Colonic mucosa (tissue), 4 donors: ENCODE measurements around the gene ANO1. TPM values are rescaled to one million over a fixed set of nuclear protein-coding genes. Genes with fewer than 3 reads are reported as not detected.

Experiments used
- DNase-seq: peaks from one replicate; pipeline ENCODE4 v3.0.0-alpha.2; 2020
- H3K27ac ChIP-seq: fragments of 200-600 bp; one replicate; pipeline ENCODE4 v1.8.0; 2021
- H3K27me3 ChIP-seq: fragments of 200-600 bp; one replicate; pipeline ENCODE4 v1.8.0; 2021
- H3K36me3 ChIP-seq: fragments of 200-600 bp; one replicate; pipeline ENCODE4 v1.8.0; 2021
- H3K4me1 ChIP-seq: fragments of 200-600 bp; one replicate; pipeline ENCODE4 v1.8.0; 2021; ENCODE audit warnings: mild to moderate bottlenecking
- H3K4me3 ChIP-seq: fragments of 200-600 bp; one replicate; pipeline ENCODE4 v1.8.0; 2021
- H3K9ac ChIP-seq, 2 donors: one replicate each; pipeline ENCODE4 v1.7.0; 2013; ENCODE audit warnings: control low read depth in 2 of 2, low read depth in 2 of 2, low read length in 2 of 2
- H3K9me3 ChIP-seq: fragments of 200-600 bp; one replicate; pipeline ENCODE4 v1.8.0; 2021
- intact Hi-C: fragments of 100-400 bp; cut with DNase I; formaldehyde crosslinking; loops from one replicate; pipeline ENCODE4 v1.14.1; 2022
- total RNA-seq, 2 donors: library from RNA; stranded (reverse); fragmentation: NEBNext Ultra II Directional in 1 of 2; extraction: Animal tissue kit (Norgen Biotek cat#: 25700) in 1 of 2; gene quantifications; one replicate each; pipeline ENCODE4 v1.2.1, GENCODE V29; 2021
- TF ChIP-seq, protein P1 (sequence below): fragments of 200-600 bp; IDR thresholded peaks from one replicate; pipeline ENCODE4 v1.8.0; 2022; ENCODE audit warnings: antibody characterized with exemption, mild to moderate bottlenecking
- donor health status: healthy.
- donor health status: DM: no; HTN: no; CAD: no.
- donor health status: DM: no; HTN: no; CAD: no.

ANO1 gene
- total RNA-seq, 2 donors from 2014 or later, result 8.3 to 16.4 TPM

DNA sequence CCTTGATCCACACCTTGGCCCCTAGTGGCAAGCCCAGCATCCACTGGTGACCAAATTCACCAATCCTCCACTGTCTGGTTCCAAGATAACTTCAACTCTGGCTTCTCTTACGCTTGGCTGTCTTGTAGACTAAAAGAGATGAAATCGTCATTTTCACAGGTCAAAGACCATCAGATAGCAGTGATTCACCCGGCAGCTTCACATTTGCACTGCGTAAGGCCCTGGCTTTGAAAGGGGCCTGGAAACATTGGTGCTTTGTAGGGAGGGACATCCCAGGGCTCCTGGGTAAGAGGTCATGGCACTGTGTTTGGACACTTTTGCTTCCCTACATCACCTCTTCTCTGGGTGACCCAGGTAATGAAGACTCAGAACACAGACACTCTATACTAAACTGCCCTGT is 94.9 kb downstream of the ANO1 start:
- Histone ChIP-seq H3K4me3 (no peak overlapping the region), H3K9me3 (no peaks in the 10 kb centered on the region)
- intact Hi-C loops, result no loop called here

DNA sequence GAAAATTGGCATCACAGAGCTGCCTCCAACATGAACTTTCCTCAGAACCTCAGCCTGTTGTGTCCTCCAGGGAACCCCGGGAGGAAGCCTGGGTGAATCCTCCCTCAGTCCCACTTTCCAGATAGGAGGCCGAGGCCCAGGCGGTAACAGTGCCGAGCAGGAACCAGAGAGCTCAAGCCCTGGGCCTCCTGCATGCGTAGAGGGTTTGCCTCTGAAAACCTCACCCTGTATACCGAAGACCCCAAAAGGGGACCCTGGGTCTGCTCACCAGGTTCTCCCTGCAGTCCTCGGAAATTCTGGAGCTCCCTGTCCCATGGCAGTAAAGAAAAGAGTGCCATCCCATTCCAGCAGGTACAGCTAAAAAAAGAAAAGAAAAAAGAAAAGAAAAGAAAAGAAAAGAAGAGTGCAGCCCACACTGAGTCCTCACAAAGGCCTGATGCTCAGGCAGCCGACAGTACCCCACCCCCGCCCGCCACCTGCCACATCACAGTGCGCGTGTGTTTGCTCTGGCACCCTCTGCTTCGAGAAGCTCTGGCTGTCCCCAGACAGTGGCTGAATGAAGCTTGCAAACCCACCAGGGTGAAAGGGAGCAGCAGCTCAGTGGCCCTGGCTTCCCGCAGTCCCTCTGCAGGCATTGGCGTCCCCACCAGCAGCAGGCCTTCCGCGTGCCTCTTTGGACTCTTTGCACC is 96.6 kb downstream of the ANO1 start:
- H3K36me3 ChIP-seq, result no peaks in the 10 kb centered on the region
- H3K27ac ChIP-seq, result no peak overlapping the region
- no peak overlapping the region for H3K4me3 ChIP-seq
- no peak overlapping the region for H3K9ac ChIP-seq
- no peaks in the 10 kb centered on the region for H3K9me3 ChIP-seq
- H3K27me3 ChIP-seq, result no peaks in the 10 kb centered on the region
- TF ChIP-seq, protein P1, sequence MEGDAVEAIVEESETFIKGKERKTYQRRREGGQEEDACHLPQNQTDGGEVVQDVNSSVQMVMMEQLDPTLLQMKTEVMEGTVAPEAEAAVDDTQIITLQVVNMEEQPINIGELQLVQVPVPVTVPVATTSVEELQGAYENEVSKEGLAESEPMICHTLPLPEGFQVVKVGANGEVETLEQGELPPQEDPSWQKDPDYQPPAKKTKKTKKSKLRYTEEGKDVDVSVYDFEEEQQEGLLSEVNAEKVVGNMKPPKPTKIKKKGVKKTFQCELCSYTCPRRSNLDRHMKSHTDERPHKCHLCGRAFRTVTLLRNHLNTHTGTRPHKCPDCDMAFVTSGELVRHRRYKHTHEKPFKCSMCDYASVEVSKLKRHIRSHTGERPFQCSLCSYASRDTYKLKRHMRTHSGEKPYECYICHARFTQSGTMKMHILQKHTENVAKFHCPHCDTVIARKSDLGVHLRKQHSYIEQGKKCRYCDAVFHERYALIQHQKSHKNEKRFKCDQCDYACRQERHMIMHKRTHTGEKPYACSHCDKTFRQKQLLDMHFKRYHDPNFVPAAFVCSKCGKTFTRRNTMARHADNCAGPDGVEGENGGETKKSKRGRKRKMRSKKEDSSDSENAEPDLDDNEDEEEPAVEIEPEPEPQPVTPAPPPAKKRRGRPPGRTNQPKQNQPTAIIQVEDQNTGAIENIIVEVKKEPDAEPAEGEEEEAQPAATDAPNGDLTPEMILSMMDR, result no peak
- intact Hi-C loops, result no loop called here
- H3K4me1 ChIP-seq, result no peaks in the 10 kb centered on the region
- no peak for DNase-seq

More for the DNA sequence above, 94.9 kb downstream of the ANO1 start:
- Histone ChIP-seq H3K27me3 (no peaks in the 10 kb centered on the region), H3K4me1 (no peaks in the 10 kb centered on the region), H3K27ac (no peak overlapping the region), H3K9ac (no peak overlapping the region), H3K36me3 (no peaks in the 10 kb centered on the region)
- TF ChIP-seq, protein P1, result no peak
- DNase-seq, result no peak

DNA sequence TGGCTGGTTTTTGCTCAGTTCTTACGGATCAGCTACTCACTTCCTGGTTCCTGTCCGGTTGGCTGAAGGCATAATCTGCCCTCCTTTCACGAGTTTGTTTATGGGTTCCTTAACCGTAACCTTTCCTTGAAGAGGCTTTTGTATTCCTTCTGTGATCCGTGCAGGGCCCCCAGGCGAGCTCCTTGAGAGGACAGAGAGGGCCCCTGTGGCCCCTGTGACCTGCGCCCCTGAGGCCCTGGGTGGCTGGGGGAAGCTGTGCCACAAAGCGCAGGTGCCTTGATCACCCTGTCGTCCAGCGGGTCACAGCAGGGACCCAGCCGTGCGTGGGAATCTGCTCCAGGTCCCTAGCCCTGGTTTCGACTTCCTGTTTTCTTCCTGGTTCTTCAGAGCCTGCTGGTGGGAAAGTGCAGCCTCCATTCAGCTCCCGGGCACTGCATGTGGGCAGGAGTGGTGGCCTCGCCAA is 97.2 kb downstream of the ANO1 start:
- intact Hi-C loops, result no loop called here
- H3K9ac ChIP-seq, result no peak overlapping the region
- TF ChIP-seq, protein P1, result no peak
- H3K27ac ChIP-seq, result no peak overlapping the region
- no peaks in the 10 kb centered on the region for H3K9me3 ChIP-seq
- H3K4me3 ChIP-seq, result no peak overlapping the region
- no peaks in the 10 kb centered on the region for H3K36me3 ChIP-seq
- DNase-seq, result no peak
- H3K27me3 ChIP-seq, result no peaks in the 10 kb centered on the region
- H3K4me1 ChIP-seq, result no peaks in the 10 kb centered on the region

DNA sequence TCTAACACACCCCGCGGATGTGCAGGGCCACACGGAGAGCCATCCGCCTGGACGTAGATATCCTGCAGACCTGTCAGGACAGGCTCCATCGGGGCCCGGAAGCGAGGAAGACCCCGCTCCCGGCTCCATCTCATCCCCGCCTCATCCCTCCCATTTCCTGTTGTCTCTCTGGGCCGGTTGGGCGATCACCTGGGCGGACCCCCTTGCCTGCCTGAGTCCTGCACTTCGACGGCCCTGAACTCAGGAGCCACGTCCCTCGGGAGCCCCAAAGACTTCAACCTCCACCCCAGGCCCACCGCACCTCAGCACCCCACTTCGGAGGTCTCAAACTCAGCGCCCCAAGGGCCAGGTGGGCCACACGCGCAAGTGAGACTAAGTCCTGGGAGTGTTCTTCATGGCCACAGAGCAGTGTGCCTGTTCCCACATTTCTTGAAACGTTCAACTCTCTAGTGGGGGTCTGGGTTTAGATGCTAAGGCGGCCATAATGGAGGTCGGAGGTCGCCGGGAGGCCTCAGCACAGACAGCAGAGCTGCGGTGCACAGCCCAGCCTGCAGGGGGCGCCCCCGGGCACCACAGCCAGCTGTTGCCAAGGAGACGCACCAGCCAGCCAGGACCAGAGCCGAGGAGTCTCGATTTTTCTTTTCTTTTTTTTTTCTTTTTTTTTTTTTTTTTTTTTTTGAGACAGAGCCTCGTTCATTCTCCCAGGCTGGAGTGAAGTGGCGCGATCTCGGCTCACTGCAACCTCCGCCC is 99.0 kb downstream of the ANO1 start:
- Histone ChIP-seq H3K36me3 (no peaks in the 10 kb centered on the region), H3K9me3 (no peaks in the 10 kb centered on the region), H3K27me3 (no peaks in the 10 kb centered on the region), H3K4me1 (no peaks in the 10 kb centered on the region), H3K4me3 (no peak overlapping the region), H3K9ac (no peak overlapping the region), H3K27ac (no peak overlapping the region)
- TF ChIP-seq, protein P1, result peak; percentile 67
- intact Hi-C loops, result no loop called here
- peak; percentile 29 for DNase-seq

DNA sequence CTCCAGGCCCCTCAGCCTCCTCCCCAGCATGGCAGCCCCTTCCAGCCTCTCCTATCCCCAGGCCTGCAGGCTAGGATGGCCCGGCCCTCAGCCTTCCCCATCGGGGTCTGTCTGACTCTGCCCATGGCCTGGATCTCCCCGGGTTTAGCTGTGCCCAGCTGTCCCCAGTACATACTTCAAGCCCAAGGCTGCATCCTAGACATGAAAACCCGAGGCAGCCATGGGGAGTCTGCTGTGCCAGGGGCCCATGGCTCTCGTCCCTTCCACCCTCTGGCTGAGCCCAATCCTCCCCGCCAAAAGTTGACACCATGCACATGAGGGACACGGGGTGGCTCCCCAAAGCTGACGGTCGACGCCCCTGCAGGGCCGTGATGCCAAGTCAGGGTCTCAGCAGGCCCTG is 102.8 kb downstream of the ANO1 start:
- H3K4me1 ChIP-seq, result no peaks in the 10 kb centered on the region
- intact Hi-C loops, result no loop called here
- H3K27me3 ChIP-seq, result no peaks in the 10 kb centered on the region
- no peak overlapping the region for H3K4me3 ChIP-seq
- no peak for DNase-seq
- no peaks in the 10 kb centered on the region for H3K36me3 ChIP-seq
- TF ChIP-seq, protein P1, result no peak
- H3K27ac ChIP-seq, result no peak overlapping the region
- H3K9ac ChIP-seq, result no peak overlapping the region
- H3K9me3 ChIP-seq, result no peaks in the 10 kb centered on the region
